ENCODE results near the gene ARRB2.

DNA sequence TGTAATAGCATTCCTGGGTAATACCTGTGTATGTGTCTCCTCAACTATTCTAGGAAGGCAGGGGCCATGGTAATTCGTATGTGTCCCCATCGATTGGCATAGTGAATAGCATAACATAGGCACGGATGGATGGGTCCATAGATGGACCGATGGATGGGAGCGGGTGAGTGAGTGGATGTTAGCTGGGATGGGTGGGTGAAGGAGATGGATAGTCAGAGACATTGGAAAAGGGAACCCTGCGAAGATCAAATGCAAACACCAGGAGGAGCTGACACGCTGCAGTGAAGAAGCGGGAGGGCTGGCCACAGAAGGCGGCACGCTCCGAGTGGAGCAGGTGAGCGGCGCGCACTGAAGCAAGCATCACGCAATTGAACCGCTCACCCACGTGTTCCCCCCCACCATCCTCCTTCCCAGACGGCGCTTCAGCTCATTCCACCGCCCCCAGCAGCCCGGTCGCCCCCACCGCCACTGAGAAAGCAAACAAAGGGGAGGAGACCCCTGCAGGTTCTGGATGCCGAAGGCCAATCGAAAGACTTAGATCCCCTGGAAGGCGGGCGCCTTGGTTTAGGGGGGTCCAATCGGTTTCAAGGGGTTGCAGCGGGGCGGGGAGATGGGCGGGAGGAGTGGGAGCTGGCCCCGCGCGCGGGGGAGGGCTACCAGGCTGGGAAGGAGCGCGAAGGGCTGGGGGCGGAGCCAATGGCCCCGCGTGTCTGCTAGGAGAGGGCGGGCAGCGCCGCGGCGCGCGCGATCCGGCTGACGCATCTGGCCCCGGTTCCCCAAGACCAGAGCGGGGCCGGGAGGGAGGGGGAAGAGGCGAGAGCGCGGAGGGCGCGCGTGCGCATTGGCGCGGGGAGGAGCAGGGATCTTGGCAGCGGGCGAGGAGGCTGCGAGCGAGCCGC, at the start of gene ARRB2:
- TF ChIP-seq, protein P1, sequence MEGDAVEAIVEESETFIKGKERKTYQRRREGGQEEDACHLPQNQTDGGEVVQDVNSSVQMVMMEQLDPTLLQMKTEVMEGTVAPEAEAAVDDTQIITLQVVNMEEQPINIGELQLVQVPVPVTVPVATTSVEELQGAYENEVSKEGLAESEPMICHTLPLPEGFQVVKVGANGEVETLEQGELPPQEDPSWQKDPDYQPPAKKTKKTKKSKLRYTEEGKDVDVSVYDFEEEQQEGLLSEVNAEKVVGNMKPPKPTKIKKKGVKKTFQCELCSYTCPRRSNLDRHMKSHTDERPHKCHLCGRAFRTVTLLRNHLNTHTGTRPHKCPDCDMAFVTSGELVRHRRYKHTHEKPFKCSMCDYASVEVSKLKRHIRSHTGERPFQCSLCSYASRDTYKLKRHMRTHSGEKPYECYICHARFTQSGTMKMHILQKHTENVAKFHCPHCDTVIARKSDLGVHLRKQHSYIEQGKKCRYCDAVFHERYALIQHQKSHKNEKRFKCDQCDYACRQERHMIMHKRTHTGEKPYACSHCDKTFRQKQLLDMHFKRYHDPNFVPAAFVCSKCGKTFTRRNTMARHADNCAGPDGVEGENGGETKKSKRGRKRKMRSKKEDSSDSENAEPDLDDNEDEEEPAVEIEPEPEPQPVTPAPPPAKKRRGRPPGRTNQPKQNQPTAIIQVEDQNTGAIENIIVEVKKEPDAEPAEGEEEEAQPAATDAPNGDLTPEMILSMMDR (IDR thresholded peaks at IDR 0.05): peak; percentile 62
- TF ChIP-seq EZH2 (IDR thresholded peaks at IDR 0.05) (no peak), EZH2phosphoT487 (IDR thresholded peaks at IDR 0.05) (no peak)

All from neural progenitor cell (in vitro differentiated cells).